SIG-M5 treated with dmso at 0.1 percent for 504 hours (cell line): ENCODE results near the gene PTGER4.
"Not testable (repeated sequence)": the region's sequence is repeated elsewhere in the genome, so short reads cannot be mapped to it uniquely, and the experiment has no call there.

ENCODE experiments used
- DNase-seq: peaks from one replicate; lab custom pipeline; 2025; ENCODE audit not compliant: unreplicated experiment; lab: John Stamatoyannopoulos, UW

Gene PTGER4

DNA sequence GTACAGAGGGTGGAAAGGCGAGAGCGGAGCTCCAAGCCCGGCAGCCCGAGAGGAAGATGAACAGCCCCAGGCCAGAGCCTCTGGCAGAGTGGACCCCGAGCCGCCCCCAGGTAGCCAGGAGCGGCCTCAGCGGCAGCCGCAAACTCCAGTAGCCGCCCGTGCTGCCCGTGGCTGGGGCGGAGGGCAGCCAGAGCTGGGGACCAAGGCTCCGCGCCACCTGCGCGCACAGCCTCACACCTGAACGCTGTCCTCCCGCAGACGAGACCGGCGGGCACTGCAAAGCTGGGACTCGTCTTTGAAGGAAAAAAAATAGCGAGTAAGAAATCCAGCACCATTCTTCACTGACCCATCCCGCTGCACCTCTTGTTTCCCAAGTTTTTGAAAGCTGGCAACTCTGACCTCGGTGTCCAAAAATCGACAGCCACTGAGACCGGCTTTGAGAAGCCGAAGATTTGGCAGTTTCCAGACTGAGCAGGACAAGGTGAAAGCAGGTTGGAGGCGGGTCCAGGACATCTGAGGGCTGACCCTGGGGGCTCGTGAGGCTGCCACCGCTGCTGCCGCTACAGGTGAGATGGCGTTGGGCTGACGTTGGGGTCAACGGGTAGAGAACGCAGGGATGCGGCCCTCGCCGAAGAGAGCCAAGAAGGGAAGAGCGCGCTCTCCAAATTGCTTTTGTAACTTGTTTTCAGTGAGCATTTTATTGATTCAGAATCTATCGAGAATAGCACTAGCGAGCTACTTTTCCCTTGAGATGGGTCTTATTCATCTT, at the start of gene PTGER4:
Gene PTGER4 (plus strand): TSS at position 3 of the 769 bp plus-strand sequence. CDS start 1,079 bp downstream, outside the sequence.
- peak; percentile 37 for DNase-seq

DNA sequence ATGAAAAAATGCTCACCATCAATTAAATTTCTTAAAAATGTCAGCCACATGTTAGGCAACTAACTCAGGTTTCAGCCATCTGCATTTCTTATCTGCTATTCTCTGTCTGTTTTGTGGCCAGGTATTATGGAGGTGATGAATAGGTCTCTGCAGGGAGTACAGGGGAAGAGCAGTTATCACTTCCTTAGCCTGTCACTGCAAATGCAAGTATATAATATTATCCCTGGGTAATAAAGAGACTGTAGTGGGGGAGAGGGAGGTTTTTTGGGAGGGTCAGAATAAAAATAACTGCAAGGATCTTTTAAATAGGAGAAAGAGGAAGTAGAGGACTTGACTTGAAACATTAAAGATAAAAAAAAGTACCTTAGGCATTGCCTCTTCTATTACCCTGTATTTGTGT, 49.6 kb upstream of the PTGER4 start:
- DNase-seq = peak; percentile 76

DNA sequence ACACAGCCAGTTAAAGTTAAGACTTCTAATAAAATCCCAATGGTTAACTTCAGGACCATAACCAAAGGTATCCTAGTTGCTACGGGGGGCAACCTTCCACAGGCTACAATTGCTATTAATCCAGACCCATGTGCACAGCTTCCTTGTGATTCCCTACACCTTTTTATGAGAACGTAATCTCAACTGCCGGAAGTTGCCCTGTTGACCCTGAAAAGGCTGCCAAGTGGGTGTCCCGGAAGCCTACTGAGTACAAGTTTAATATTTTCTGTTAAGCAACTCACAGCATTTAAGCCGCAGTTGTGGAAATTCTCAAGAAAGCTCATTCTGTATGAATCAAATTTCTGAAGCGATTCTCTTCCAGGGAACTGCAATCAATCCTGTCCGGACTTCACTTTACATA, 48.5 kb upstream of the PTGER4 start:
- DNase-seq = no peak

- DNase-seq = no peak
Measured at GRCh38 chr5:40634154-40634553, 45.6 kb upstream of the PTGER4 start.

DNA sequence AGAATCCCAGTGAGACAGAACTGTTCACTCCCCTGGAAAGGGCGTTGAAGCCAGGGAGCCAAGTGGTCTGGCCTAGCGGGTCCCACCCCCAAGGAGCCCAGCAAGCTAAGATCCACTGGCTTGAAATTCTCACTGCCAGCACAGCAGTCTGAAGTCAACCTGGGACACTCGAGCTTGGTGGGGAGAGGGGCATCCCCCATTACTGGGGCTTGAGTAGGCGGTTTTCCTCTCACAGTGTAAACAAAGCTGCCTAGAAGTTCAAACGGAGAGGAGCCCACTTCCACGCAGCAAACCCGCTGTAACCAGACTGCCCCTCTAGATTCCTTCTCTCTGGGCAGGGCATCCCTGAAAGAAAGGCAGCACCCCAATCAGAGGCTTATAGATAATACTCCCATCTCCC, 45.1 kb upstream of the PTGER4 start:
- DNase-seq = no peak

- DNase-seq = not testable (repeated sequence)
Measured at GRCh38 chr5:40639531-40639930, 40.2 kb upstream of the PTGER4 start.

GRCh38 chr5:40646266-40646665, 33.4 kb upstream of the PTGER4 start:
- DNase-seq = no peak

DNA sequence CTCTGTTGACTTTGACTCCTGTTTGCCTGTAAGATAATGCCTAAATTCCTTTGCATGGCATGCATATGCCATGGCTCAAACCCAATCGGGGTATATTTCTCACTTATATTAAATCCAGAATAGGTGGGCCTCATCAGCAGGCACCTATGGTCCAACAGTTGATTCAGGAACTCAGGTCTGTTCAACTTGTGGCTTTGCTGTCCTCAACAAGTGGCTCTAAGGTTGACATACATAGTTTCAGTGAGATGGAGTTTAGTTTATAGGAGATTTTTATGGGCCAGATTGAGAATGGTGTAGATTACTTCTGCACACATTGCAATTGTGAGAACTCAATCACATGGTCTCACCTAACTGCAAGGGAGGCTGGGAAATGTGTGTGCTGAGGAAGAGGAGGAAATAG, 31.6 kb upstream of the PTGER4 start:
- DNase-seq = no peak

DNA sequence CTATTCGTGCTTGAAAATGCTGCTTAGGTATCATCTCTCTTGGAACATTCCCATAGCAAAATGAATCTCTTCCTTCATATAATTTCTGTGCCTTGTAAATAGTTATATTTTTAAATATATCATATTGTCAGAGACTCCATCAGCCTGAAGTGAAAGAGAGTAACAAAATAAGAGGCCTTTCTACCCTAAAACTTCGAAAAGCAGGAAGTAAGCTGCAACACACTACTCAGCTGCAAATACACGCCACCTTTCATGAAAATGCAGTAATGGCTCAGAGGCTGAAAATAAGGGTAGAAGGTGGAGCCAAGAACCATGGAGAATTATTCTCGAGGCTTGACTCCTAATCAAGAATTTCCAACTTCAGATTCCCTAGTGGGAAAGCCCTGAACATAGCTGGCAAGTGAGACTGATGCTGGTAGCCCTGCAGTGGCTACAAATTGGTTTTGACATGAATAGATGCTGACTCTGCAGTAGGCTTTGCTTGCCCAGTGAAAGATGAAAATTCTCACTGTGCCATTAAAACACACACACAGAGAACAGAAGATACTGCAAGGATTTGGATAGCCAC, 30.2 kb upstream of the PTGER4 start:
- peak; percentile 27 for DNase-seq

DNA sequence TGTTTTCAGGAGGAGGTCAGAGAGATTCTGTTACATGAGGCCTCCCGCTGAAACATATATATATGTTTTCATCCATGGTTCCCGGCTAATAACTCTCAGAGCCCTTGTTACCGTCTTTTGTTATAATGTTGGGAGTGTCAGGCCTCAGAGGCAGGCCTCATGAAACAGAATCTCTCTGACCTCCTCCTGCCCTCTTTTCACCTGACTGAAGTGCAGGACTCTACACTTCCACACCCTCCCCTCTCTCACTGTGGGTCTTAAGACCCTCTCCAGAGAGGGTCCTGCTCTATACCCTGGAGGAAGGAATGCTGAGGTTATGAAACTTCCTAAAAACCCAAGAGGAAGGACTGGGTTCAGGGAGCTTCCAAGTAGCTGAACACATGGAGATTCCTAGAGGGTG, 28.5 kb upstream of the PTGER4 start:
- no peak for DNase-seq

- DNase-seq = no peak
Measured at GRCh38 chr5:40652441-40653220, 27.1 kb upstream of the PTGER4 start.

GRCh38 chr5:40653221-40654022, 26.3 kb upstream of the PTGER4 start:
- DNase-seq = no peak

GRCh38 chr5:40654377-40654991, 25.2 kb upstream of the PTGER4 start:
- DNase-seq = no peak

DNA sequence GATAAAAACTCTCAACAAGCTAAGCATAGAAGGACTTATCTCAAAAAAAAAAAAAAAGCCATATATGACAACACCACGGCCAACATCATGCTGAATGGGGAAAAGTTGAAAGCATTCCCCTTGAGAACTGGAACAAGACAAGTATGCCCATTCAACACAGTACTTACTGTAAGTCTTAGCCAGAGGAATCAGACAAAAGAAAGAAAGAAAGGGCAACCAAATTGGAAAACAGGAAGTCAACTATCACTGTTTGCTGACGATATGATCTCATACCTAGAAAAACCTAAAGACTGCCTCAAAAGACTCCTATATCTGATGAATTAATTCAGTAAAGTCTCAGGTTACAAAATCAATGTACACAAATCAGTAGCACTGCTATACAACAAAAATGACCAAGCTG, 24.6 kb upstream of the PTGER4 start:
- no peak for DNase-seq

- not testable (repeated sequence) for DNase-seq
Measured at GRCh38 chr5:40656091-40656490, 23.6 kb upstream of the PTGER4 start.

DNA sequence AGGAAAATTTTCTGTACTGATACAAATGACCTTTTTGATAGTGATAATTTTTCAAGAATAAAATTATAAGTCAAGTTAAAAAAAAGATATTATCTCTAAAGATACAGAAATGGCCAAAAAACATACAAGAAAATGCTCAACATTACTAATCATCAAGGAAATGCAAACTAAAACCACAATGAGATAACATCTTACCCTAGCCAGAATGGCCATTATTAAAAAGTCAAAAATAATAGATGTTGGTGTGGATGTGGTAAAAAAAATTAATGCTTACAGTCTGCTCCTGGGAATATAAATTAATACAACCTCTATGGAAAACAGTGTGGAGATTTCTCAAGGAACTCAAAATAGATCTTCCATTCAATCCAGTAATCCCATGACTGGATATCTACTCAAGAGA, 22.9 kb upstream of the PTGER4 start:
- DNase-seq = no peak

- no peak for DNase-seq
Measured at GRCh38 chr5:40660751-40661150, 19.0 kb upstream of the PTGER4 start.

DNA sequence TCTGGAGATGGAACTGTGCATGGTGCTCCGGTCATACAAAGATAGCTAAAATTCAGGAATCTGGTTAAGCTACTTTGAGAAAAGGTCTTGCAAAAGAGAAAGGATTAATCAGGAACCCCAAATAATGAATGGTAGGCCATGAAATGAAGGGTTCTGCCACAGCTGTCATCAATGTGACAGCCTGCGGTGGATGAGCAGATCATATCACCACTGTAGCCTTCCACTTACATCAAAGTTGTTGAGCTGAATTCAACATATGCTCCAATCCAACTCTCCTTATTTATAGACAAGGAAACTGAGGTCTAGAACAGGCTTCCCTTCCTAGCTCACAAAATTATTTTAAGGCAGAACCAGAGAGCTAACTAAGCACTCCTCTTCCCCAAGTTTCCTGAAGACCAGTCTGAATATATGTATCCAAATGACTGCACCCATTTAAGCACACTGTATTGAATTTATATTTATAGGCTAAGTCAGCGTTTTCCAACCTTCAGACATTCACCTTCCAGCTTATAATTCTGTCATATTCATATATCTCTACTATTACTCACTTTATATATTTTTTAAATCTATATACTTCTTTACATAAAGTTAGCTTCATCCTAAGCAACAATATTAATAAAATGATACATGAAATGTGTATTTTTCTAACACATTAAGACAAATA, 13.9 kb upstream of the PTGER4 start:
- no peak for DNase-seq

DNA sequence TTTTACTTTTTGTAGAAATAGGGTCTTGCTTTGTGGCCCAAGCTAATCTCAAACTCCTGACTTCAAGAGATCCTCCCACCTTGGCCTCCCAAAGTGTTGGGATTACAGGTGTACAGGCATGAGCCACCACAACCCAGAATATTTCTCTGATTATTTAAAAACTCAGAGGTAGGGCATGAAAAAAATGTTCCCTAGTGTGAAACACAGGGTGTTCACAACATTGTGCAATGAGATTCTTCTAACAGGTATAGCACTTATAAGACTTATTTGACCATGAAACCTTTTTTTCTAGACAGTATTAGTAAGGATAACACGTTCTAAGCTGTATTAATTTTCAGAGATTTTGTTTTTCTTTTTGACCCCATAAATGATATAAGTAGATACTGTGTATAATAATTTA, 13.1 kb upstream of the PTGER4 start:
- no peak for DNase-seq

DNA sequence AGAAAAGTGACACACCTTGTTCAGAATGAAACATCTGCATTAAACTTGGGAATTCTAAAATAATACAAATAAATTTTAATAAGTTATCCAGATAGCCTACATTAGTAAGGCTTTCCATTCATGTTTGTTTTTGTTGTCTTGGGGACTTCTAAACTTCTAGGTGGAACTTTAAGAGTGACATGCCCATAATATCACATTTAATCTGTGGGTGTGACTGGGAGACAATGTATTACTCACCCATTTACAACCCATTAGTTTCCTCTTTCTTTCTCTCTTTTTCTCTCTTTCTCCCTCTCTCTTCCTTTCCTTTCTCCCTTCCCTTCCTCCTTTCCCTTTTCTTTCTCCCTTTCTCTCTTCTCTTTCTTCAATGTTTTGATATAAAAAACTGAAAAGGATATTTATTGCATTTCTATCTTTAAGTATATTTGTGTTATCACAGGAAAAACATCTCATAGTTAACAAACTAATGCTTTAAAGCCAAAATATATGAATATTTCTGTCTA, 12.5 kb upstream of the PTGER4 start:
- DNase-seq = no peak
